GM23338 (cell line): ENCODE results near the gene C16orf78. TPM values are rescaled to one million over a fixed set of nuclear protein-coding genes. Genes with fewer than 3 reads are reported as not detected.

Experiments
- ATAC-seq: fragments of 200-7000 bp; cut with Tn5 transposase; 3 replicates; pipeline ENCODE4 v1.9.1; 2020
- DNase-seq: peaks from one replicate; pipeline ENCODE4 v3.0.0-alpha.2; 2015; ENCODE audit warnings: low spot score
- H2AFZ ChIP-seq: fragments of 200-600 bp; sonication (generic); 2 replicates; pipeline ENCODE4 v1.8.0; 2016; ENCODE audit warnings: antibody characterized with exemption, mild to moderate bottlenecking, moderate library complexity
- H3F3A ChIP-seq: fragments of 200-600 bp; sonication (generic); replicated peaks from 2 replicates; pipeline ENCODE4 v1.8.0; 2017; ENCODE audit warnings: antibody characterized with exemption, mixed run types, low read depth
- H3K27ac ChIP-seq: fragments of 200-600 bp; sonication (generic); 2 replicates; pipeline ENCODE4 v1.6.1; 2016; ENCODE audit warnings: low read depth
- H3K27me3 ChIP-seq: fragments of 200-600 bp; sonication (generic); 2 replicates; pipeline ENCODE4 v1.8.0; 2016; ENCODE audit warnings: mild to moderate bottlenecking, mixed run types, moderate library complexity; ENCODE audit not compliant: insufficient read depth
- H3K36me3 ChIP-seq: fragments of 200-600 bp; sonication (generic); 2 replicates; pipeline ENCODE4 v1.8.0; 2016; ENCODE audit warnings: mild to moderate bottlenecking; ENCODE audit not compliant: insufficient read depth
- H3K4me1 ChIP-seq: fragments of 200-600 bp; sonication (generic); 2 replicates; pipeline ENCODE4 v1.8.0; 2016; ENCODE audit warnings: mild to moderate bottlenecking, moderate library complexity; ENCODE audit not compliant: insufficient read depth
- H3K4me2 ChIP-seq: fragments of 200-600 bp; sonication (generic); 2 replicates; pipeline ENCODE4 v1.7.1; 2017; ENCODE audit warnings: mixed run types
- H3K4me3 ChIP-seq: fragments of 200-600 bp; sonication (generic); 2 replicates; pipeline ENCODE4 v1.6.1; 2016; ENCODE audit warnings: mixed run types
- H3K79me2 ChIP-seq: fragments of 200-600 bp; sonication (generic); replicated peaks from 2 replicates; pipeline ENCODE4 v1.8.0; 2017; ENCODE audit warnings: mild to moderate bottlenecking; ENCODE audit not compliant: insufficient read depth
- H3K9me2 ChIP-seq: fragments of 200-600 bp; sonication (generic); 2 replicates; pipeline ENCODE4 v1.8.0; 2017; ENCODE audit not compliant: insufficient read depth
- H4K20me1 ChIP-seq: fragments of 200-600 bp; sonication (generic); replicated peaks from 2 replicates; pipeline ENCODE4 v1.8.0; 2017; ENCODE audit warnings: mild to moderate bottlenecking; ENCODE audit not compliant: insufficient read depth
- H3K27ac Mint-ChIP-seq: 2 replicates; pipeline ENCODE4 v1.8.0; 2020; ENCODE audit warnings: inconsistent platforms, mild to moderate bottlenecking, moderate library complexity, mixed read lengths
- H3K27me3 Mint-ChIP-seq: 3 replicates; pipeline ENCODE4 v1.8.0; 2022; ENCODE audit warnings: low read depth, mild to moderate bottlenecking, moderate library complexity, mixed read lengths, inconsistent platforms; ENCODE audit not compliant: insufficient read depth, poor library complexity
- H3K36me3 Mint-ChIP-seq: 3 replicates; pipeline ENCODE4 v1.8.0; 2021; ENCODE audit warnings: low read depth, mild to moderate bottlenecking, inconsistent platforms, moderate library complexity, mixed read lengths
- H3K4me1 Mint-ChIP-seq: 3 replicates; pipeline ENCODE4 v1.8.0; 2020; ENCODE audit warnings: mild to moderate bottlenecking, inconsistent platforms, mixed read lengths
- H3K4me3 Mint-ChIP-seq: 3 replicates; pipeline ENCODE4 v1.8.0; 2021; ENCODE audit warnings: moderate library complexity, mild to moderate bottlenecking, inconsistent platforms, mixed read lengths
- H3K9me3 Mint-ChIP-seq: 3 replicates; pipeline ENCODE4 v1.8.0; 2020; ENCODE audit warnings: moderate library complexity, mild to moderate bottlenecking, inconsistent platforms, mixed read lengths
- CREB1 ChIP-seq: fragments of 250-450 bp; sonication (Bioruptor Pico); IDR thresholded peaks from 2 replicates; pipeline ENCODE4 v1.5.0; 2020; ENCODE audit warnings: low read depth, mild to moderate bottlenecking, moderate library complexity
- EZH2 ChIP-seq: fragments of 200-600 bp; sonication (generic); IDR thresholded peaks from one replicate; pipeline ENCODE4 v1.8.0; 2017; ENCODE audit warnings: antibody characterized with exemption, mild to moderate bottlenecking, low read depth; ENCODE audit not compliant: unreplicated experiment
- EZH2phosphoT487 ChIP-seq: fragments of 200-600 bp; sonication (generic); IDR thresholded peaks from one replicate; pipeline ENCODE4 v1.8.1; 2018; ENCODE audit warnings: antibody characterized with exemption; ENCODE audit not compliant: unreplicated experiment
- JUNB ChIP-seq: IDR thresholded peaks from one replicate; pipeline ENCODE4 v1.6.1; 2016; ENCODE audit warnings: antibody characterized with exemption; ENCODE audit not compliant: unreplicated experiment
- NANOG ChIP-seq: IDR thresholded peaks from 2 replicates; pipeline ENCODE4 v1.6.1; 2016; ENCODE audit warnings: antibody characterized with exemption, borderline replicate concordance
- POLR2AphosphoS5 ChIP-seq: IDR thresholded peaks from 2 replicates; pipeline ENCODE4 v1.6.1; 2016; ENCODE audit warnings: antibody characterized with exemption, low read depth
- STAT1 ChIP-seq: IDR thresholded peaks from one replicate; pipeline ENCODE4 v1.6.1; 2016; ENCODE audit warnings: antibody characterized with exemption; ENCODE audit not compliant: unreplicated experiment
- ZNF114 ChIP-seq: fragments of 250-450 bp; sonication (Bioruptor Pico); IDR thresholded peaks from 2 replicates; pipeline ENCODE4 v1.5.0; 2020; ENCODE audit warnings: mild to moderate bottlenecking, moderate library complexity
- ZNF331 ChIP-seq: fragments of 250-450 bp; sonication (Bioruptor Pico); IDR thresholded peaks from 2 replicates; pipeline ENCODE4 v1.5.0; 2020; ENCODE audit warnings: low read depth, mild to moderate bottlenecking, moderate library complexity
- polyA plus RNA-seq: library from polyadenylated mRNA; unstranded; fragments of >200 nt; fragmentation: Nextera tagmentation; extraction: Ambion mirVana; gene quantifications from 2 replicates; pipeline ENCODE4 v1.2.1, GENCODE V29; 2016
- total RNA-seq: library from RNA; depleted of rRNA; stranded (reverse); fragments of >200 nt; shearing (Covaris generic); gene quantifications from 2 replicates; pipeline ENCODE4 v1.2.3, GENCODE V29; 2014
- TF ChIP-seq, protein P1 (sequence below): IDR thresholded peaks from 2 replicates; pipeline ENCODE4 v1.6.1; 2016; ENCODE audit warnings: antibody characterized with exemption
- TF ChIP-seq, protein P2 (sequence below): IDR thresholded peaks from one replicate; pipeline ENCODE4 v1.6.1; 2018; ENCODE audit warnings: antibody characterized with exemption; ENCODE audit not compliant: unreplicated experiment
- TF ChIP-seq, protein P3 (sequence below), 2 experiments: fragments of 200-600 bp in 1 of 2; sonication (generic) in 1 of 2; conservative IDR thresholded peaks; 2 replicates each; pipeline versions ENCODE4 v1.5.1 to v1.6.1; 2016 to 2017; ENCODE audit warnings: antibody characterized with exemption in 2 of 2, low read depth in 2 of 2, mild to moderate bottlenecking in 2 of 2, moderate library complexity in 1 of 2

C16orf78 gene
- total and polyA plus RNA-seq, 2 experiments from 2014 or later = not detected

DNA sequence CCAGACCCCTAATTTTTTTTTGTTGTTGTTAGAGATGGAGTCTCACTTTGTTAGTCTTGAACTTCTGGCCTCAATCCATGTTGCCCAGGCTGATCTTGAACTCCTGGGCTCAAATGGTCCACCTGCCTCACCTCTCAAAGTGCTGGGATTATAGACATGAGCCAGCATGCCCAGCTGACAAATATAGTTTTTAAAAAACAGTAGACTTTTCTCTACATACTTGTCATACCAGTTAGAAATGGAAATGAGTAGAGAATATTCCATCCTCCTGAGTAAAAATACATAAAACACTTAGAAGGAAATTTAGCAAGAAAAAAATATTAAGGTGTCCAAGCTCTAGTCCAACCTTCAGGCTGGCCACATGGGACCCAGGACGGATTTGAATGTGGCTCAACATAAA lies 21.4 kb downstream of the C16orf78 start:
- Histone ChIP-seq H3K27me3 (no peaks in the 10 kb centered on the region), H4K20me1 (no peaks in the 10 kb centered on the region), H3K27ac (no peak overlapping the region), H3K79me2 (no peaks in the 10 kb centered on the region), H3K9me2 (peaks cover 4% of the 10 kb centered on the region; the same call in 1 of the 2 replicates), H3F3A (no peaks in the 10 kb centered on the region), H3K4me1 (no peaks in the 10 kb centered on the region), H3K36me3 (no peaks in the 10 kb centered on the region), H3K4me2 (no peak overlapping the region), H2AFZ (no peak overlapping the region), H3K4me3 (no peak overlapping the region)
- Mint-ChIP-seq H3K27me3 (peaks cover 4% of the 10 kb centered on the region), H3K36me3 (no peaks in the 10 kb centered on the region), H3K27ac (no peak overlapping the region), H3K9me3 (no peaks in the 10 kb centered on the region; the same call in 2 of the 3 replicates), H3K4me3 (no peak overlapping the region), H3K4me1 (peaks cover 8% of the 10 kb centered on the region)
- DNase-seq (no peak), ATAC-seq (no peak)
- no peak for TF ChIP-seq JUNB
- TF ChIP-seq CREB1 (CRISPR knock-in tag) = no peak
- TF ChIP-seq, protein P1, sequence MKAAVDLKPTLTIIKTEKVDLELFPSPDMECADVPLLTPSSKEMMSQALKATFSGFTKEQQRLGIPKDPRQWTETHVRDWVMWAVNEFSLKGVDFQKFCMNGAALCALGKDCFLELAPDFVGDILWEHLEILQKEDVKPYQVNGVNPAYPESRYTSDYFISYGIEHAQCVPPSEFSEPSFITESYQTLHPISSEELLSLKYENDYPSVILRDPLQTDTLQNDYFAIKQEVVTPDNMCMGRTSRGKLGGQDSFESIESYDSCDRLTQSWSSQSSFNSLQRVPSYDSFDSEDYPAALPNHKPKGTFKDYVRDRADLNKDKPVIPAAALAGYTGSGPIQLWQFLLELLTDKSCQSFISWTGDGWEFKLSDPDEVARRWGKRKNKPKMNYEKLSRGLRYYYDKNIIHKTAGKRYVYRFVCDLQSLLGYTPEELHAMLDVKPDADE = no peak
- no peak for TF ChIP-seq EZH2
- TF ChIP-seq ZNF331 (CRISPR knock-in tag) = no peak
- no peak for TF ChIP-seq EZH2phosphoT487
- no peak for TF ChIP-seq POLR2AphosphoS5
- TF ChIP-seq, protein P2, sequence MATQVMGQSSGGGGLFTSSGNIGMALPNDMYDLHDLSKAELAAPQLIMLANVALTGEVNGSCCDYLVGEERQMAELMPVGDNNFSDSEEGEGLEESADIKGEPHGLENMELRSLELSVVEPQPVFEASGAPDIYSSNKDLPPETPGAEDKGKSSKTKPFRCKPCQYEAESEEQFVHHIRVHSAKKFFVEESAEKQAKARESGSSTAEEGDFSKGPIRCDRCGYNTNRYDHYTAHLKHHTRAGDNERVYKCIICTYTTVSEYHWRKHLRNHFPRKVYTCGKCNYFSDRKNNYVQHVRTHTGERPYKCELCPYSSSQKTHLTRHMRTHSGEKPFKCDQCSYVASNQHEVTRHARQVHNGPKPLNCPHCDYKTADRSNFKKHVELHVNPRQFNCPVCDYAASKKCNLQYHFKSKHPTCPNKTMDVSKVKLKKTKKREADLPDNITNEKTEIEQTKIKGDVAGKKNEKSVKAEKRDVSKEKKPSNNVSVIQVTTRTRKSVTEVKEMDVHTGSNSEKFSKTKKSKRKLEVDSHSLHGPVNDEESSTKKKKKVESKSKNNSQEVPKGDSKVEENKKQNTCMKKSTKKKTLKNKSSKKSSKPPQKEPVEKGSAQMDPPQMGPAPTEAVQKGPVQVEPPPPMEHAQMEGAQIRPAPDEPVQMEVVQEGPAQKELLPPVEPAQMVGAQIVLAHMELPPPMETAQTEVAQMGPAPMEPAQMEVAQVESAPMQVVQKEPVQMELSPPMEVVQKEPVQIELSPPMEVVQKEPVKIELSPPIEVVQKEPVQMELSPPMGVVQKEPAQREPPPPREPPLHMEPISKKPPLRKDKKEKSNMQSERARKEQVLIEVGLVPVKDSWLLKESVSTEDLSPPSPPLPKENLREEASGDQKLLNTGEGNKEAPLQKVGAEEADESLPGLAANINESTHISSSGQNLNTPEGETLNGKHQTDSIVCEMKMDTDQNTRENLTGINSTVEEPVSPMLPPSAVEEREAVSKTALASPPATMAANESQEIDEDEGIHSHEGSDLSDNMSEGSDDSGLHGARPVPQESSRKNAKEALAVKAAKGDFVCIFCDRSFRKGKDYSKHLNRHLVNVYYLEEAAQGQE = no peak
- TF ChIP-seq ZNF114 (CRISPR knock-in tag) = no peak

DNA sequence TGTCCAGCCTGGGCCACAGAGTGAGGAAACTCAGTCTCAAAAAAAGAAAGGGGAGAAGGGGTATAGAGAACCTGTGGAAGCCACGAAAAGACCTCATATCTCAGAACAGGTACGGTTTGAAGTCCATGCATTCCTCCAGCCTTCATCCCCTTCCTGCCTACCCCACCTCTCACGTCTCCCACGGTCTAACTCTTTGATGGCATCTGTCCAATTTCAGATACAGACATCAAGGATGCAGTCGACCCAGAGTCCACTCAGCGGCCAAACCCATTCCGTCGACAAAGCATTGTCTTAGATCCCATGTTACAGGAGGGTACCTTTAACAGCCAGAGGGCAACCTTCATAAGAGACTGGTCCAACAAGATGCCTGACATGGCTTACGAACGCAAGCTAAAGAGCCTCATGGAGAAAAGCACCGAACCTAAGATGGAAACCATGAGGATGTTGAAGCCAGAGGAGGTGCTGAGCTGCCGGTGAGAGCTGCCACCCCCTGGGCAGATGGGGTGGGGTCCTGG lies 22.7 kb downstream of the C16orf78 start:
- no peaks in the 10 kb centered on the region for H4K20me1 ChIP-seq
- H3K4me3 ChIP-seq = no peak overlapping the region
- H3K27me3 Mint-ChIP-seq = peaks cover 4% of the 10 kb centered on the region
- no peaks in the 10 kb centered on the region for H3K4me1 ChIP-seq
- no peaks in the 10 kb centered on the region for H3K79me2 ChIP-seq
- no peaks in the 10 kb centered on the region for H3K36me3 Mint-ChIP-seq
- H3K4me1 Mint-ChIP-seq = peaks cover 8% of the 10 kb centered on the region
- no peaks in the 10 kb centered on the region for H3F3A ChIP-seq
- H3K27ac ChIP-seq = no peak overlapping the region
- peaks cover 4% of the 10 kb centered on the region; the same call in 1 of the 2 replicates for H3K9me2 ChIP-seq
- H3K4me2 ChIP-seq = no peak overlapping the region
- no peaks in the 10 kb centered on the region; the same call in 2 of the 3 replicates for H3K9me3 Mint-ChIP-seq
- no peak overlapping the region for H3K27ac Mint-ChIP-seq
- ATAC-seq (no peak), DNase-seq (no peak)
- no peaks in the 10 kb centered on the region for H3K36me3 ChIP-seq
- H2AFZ ChIP-seq = no peak overlapping the region
- H3K4me3 Mint-ChIP-seq = no peak overlapping the region
- H3K27me3 ChIP-seq = no peaks in the 10 kb centered on the region
- TF ChIP-seq JUNB (no peak), ZNF331 (CRISPR knock-in tag) (no peak), NANOG (no peak), POLR2AphosphoS5 (no peak), EZH2 (no peak), STAT1 (no peak), CREB1 (CRISPR knock-in tag) (no peak), EZH2phosphoT487 (no peak), ZNF114 (CRISPR knock-in tag) (no peak)
- TF ChIP-seq, protein P3, sequence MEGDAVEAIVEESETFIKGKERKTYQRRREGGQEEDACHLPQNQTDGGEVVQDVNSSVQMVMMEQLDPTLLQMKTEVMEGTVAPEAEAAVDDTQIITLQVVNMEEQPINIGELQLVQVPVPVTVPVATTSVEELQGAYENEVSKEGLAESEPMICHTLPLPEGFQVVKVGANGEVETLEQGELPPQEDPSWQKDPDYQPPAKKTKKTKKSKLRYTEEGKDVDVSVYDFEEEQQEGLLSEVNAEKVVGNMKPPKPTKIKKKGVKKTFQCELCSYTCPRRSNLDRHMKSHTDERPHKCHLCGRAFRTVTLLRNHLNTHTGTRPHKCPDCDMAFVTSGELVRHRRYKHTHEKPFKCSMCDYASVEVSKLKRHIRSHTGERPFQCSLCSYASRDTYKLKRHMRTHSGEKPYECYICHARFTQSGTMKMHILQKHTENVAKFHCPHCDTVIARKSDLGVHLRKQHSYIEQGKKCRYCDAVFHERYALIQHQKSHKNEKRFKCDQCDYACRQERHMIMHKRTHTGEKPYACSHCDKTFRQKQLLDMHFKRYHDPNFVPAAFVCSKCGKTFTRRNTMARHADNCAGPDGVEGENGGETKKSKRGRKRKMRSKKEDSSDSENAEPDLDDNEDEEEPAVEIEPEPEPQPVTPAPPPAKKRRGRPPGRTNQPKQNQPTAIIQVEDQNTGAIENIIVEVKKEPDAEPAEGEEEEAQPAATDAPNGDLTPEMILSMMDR (conservative IDR thresholded peaks at IDR 0.05; ENCODE audit: low read depth in 2 of 2) = no peak
- TF ChIP-seq, protein P1 = no peak
- TF ChIP-seq, protein P2 = no peak
